ENCODE data around the gene ZMYND15.

Gene ZMYND15

DNA sequence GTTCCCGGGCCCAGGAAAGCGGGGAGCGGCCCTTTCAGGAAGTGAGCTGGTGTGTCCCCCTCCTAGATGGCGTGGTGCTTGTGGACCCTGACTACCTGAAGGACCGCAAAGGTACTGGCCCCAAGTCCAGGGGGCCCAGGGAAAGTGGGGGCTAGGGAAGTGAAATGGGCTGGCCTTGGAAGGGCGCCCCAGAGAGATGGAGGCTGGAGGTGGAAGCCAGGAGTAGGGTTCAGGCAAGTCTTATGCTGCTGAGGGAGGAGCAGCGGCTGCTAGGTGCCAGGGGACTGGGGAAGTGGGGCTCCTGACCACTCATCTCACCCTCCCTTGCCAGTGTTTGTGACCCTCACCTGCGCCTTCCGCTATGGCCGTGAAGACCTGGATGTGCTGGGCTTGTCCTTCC lies 23.6 kb upstream of the ZMYND15 start:
- Histone ChIP-seq H3K23ac (ENCODE audit: low read length in 2 of 2) (no peak overlapping the region), H2BK15ac (ENCODE audit: low read depth, poor library complexity, severe bottlenecking) (no peak overlapping the region), H2AK5ac (ENCODE audit: low read length, severe bottlenecking) (no peak overlapping the region), H3K9me3 (ENCODE audit: control insufficient read depth, low read length) (no peaks in the 10 kb centered on the region), H3K4me1 (ENCODE audit: control insufficient read depth, insufficient read depth, low read depth, low read length) (peaks cover 5% of the 10 kb centered on the region), H2BK5ac (ENCODE audit: low read depth, low read length, poor library complexity, severe bottlenecking) (no peak overlapping the region), H3K4me2 (ENCODE audit: low read length, poor library complexity, severe bottlenecking) (no peak overlapping the region), H2AFZ (ENCODE audit: low read depth, low read length) (no peak overlapping the region), H3K4me3 (ENCODE audit: insufficient read depth in 1 of 2, low read depth in 1 of 2, low read length in 2 of 2) (no peak overlapping the region), H3K4ac (ENCODE audit: low read depth in 1 of 2, low read length in 2 of 2) (no peak overlapping the region), H3K36me3 (ENCODE audit: control insufficient read depth in 1 of 2, insufficient read depth in 2 of 2, low read depth in 1 of 2, low read length in 2 of 2) (peaks cover 8 to 38% of the 10 kb centered on the region in 2 experiments), H4K91ac (ENCODE audit: low read length) (no peak overlapping the region), H2BK120ac (ENCODE audit: low read depth, low read length) (no peak overlapping the region), H3K27ac (ENCODE audit: low read length, poor library complexity, severe bottlenecking) (no peak overlapping the region), H3K14ac (ENCODE audit: low read length in 2 of 2) (no peak overlapping the region), H3K9ac (ENCODE audit: low read length) (no peak overlapping the region), H3K18ac (ENCODE audit: low read depth in 1 of 2, low read length in 2 of 2) (no peak overlapping the region), H4K8ac (ENCODE audit: low read length) (no peak overlapping the region), H3K27me3 (ENCODE audit: control insufficient read depth in 1 of 2, insufficient read depth in 1 of 2, low read length in 2 of 2) (no peaks in the 10 kb centered on the region), H2BK12ac (ENCODE audit: low read length in 2 of 2) (no peak overlapping the region), H3K79me1 (replicated peaks; ENCODE audit: low read length, poor library complexity, severe bottlenecking) (peaks cover 7% of the 10 kb centered on the region)
- 99% methylated on average over 10 of the region's 10 CpGs for WGBS
- no peak for DNase-seq

GRCh38 chr17:4717791-4718190 lies 21.8 kb upstream of the ZMYND15 start:
- Histone ChIP-seq H3K4me2 (ENCODE audit: low read length, poor library complexity, severe bottlenecking) (no peak overlapping the region), H3K27me3 (ENCODE audit: control insufficient read depth in 1 of 2, insufficient read depth in 1 of 2, low read length in 2 of 2) (no peaks in the 10 kb centered on the region), H3K23ac (ENCODE audit: low read length in 2 of 2) (no peak overlapping the region), H3K4me3 (ENCODE audit: insufficient read depth in 1 of 2, low read depth in 1 of 2, low read length in 2 of 2) (no peak overlapping the region), H3K36me3 (ENCODE audit: control insufficient read depth in 1 of 2, insufficient read depth in 2 of 2, low read depth in 1 of 2, low read length in 2 of 2) (peaks cover 8 to 42% of the 10 kb centered on the region in 2 experiments), H3K9me3 (ENCODE audit: control insufficient read depth, low read length) (no peaks in the 10 kb centered on the region), H2BK120ac (ENCODE audit: low read depth, low read length) (no peak overlapping the region), H4K8ac (ENCODE audit: low read length) (no peak overlapping the region), H4K91ac (ENCODE audit: low read length) (no peak overlapping the region), H3K4me1 (ENCODE audit: control insufficient read depth, insufficient read depth, low read depth, low read length) (peaks cover 6% of the 10 kb centered on the region), H3K14ac (ENCODE audit: low read length in 2 of 2) (no peak overlapping the region), H2AK5ac (ENCODE audit: low read length, severe bottlenecking) (no peak overlapping the region), H2BK5ac (ENCODE audit: low read depth, low read length, poor library complexity, severe bottlenecking) (no peak overlapping the region), H3K4ac (ENCODE audit: low read depth in 1 of 2, low read length in 2 of 2) (no peak overlapping the region), H2AFZ (ENCODE audit: low read depth, low read length) (no peak overlapping the region), H3K79me1 (replicated peaks; ENCODE audit: low read length, poor library complexity, severe bottlenecking) (no peaks in the 10 kb centered on the region), H3K18ac (ENCODE audit: low read depth in 1 of 2, low read length in 2 of 2) (no peak overlapping the region), H3K9ac (ENCODE audit: low read length) (no peak overlapping the region), H2BK15ac (ENCODE audit: low read depth, poor library complexity, severe bottlenecking) (no peak overlapping the region), H2BK12ac (ENCODE audit: low read length in 2 of 2) (no peak overlapping the region), H3K27ac (ENCODE audit: low read length, poor library complexity, severe bottlenecking) (no peak overlapping the region)
- 93% methylated on average over 16 of the region's 17 CpGs for WGBS
- no peak for DNase-seq

DNA sequence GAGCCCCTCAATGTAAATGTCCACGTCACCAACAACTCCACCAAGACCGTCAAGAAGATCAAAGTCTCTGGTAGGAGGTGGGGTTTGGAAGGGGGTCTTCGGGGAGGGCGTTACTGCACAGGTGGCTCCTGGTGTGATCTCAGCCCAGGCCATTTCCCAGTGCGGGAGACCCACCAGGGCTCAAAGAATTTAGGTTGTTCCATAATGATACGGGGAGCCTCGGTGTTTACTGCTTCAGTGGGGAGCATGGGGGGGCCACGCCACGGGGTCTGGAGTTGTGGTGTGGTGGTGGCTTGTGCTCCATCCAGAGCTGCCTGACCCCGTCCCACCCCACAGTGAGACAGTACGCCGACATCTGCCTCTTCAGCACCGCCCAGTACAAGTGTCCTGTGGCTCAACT lies 21.4 kb upstream of the ZMYND15 start:
- Histone ChIP-seq H3K4me2 (ENCODE audit: low read length, poor library complexity, severe bottlenecking) (no peak overlapping the region), H3K27me3 (ENCODE audit: control insufficient read depth in 1 of 2, insufficient read depth in 1 of 2, low read length in 2 of 2) (no peaks in the 10 kb centered on the region), H2BK120ac (ENCODE audit: low read depth, low read length) (no peak overlapping the region), H2AK5ac (ENCODE audit: low read length, severe bottlenecking) (no peak overlapping the region), H2BK15ac (ENCODE audit: low read depth, poor library complexity, severe bottlenecking) (no peak overlapping the region), H3K79me1 (replicated peaks; ENCODE audit: low read length, poor library complexity, severe bottlenecking) (no peaks in the 10 kb centered on the region), H2BK12ac (ENCODE audit: low read length in 2 of 2) (no peak overlapping the region), H4K8ac (ENCODE audit: low read length) (no peak overlapping the region), H3K23ac (ENCODE audit: low read length in 2 of 2) (no peak overlapping the region), H3K4ac (ENCODE audit: low read depth in 1 of 2, low read length in 2 of 2) (no peak overlapping the region), H3K18ac (ENCODE audit: low read depth in 1 of 2, low read length in 2 of 2) (no peak overlapping the region), H3K9ac (ENCODE audit: low read length) (no peak overlapping the region), H3K27ac (ENCODE audit: low read length, poor library complexity, severe bottlenecking) (no peak overlapping the region), H2BK5ac (ENCODE audit: low read depth, low read length, poor library complexity, severe bottlenecking) (no peak overlapping the region), H3K14ac (ENCODE audit: low read length in 2 of 2) (no peak overlapping the region), H2AFZ (ENCODE audit: low read depth, low read length) (no peak overlapping the region), H3K9me3 (ENCODE audit: control insufficient read depth, low read length) (no peaks in the 10 kb centered on the region), H4K91ac (ENCODE audit: low read length) (no peak overlapping the region), H3K4me1 (ENCODE audit: control insufficient read depth, insufficient read depth, low read depth, low read length) (peaks cover 6% of the 10 kb centered on the region), H3K4me3 (ENCODE audit: insufficient read depth in 1 of 2, low read depth in 1 of 2, low read length in 2 of 2) (no peak overlapping the region), H3K36me3 (ENCODE audit: control insufficient read depth in 1 of 2, insufficient read depth in 2 of 2, low read depth in 1 of 2, low read length in 2 of 2) (peaks cover 8 to 42% of the 10 kb centered on the region in 2 experiments)
- no peak for DNase-seq
- 96% methylated on average over 9 of the region's 13 CpGs for WGBS

- no peak overlapping the region for H3K14ac ChIP-seq (ENCODE audit: low read length in 2 of 2)
- no peak overlapping the region for H4K8ac ChIP-seq (ENCODE audit: low read length)
- no peak overlapping the region for H2BK120ac ChIP-seq (ENCODE audit: low read depth, low read length)
- H2BK15ac ChIP-seq (ENCODE audit: low read depth, poor library complexity, severe bottlenecking), result no peak overlapping the region
- no peak overlapping the region for H4K91ac ChIP-seq (ENCODE audit: low read length)
- no peak overlapping the region for H3K9ac ChIP-seq (ENCODE audit: low read length)
- H3K79me1 ChIP-seq (replicated peaks; ENCODE audit: low read length, poor library complexity, severe bottlenecking), result no peaks in the 10 kb centered on the region
- H3K18ac ChIP-seq (ENCODE audit: low read depth in 1 of 2, low read length in 2 of 2), result no peak overlapping the region
- H3K9me3 ChIP-seq (ENCODE audit: control insufficient read depth, low read length), result no peaks in the 10 kb centered on the region
- no peak overlapping the region for H3K4me2 ChIP-seq (ENCODE audit: low read length, poor library complexity, severe bottlenecking)
- DNase-seq, result no peak
- no peaks in the 10 kb centered on the region for H3K27me3 ChIP-seq (ENCODE audit: control insufficient read depth in 1 of 2, insufficient read depth in 1 of 2, low read length in 2 of 2)
- no peak overlapping the region for H2BK12ac ChIP-seq (ENCODE audit: low read length in 2 of 2)
- H3K27ac ChIP-seq (ENCODE audit: low read length, poor library complexity, severe bottlenecking), result no peak overlapping the region
- no peak overlapping the region for H2AFZ ChIP-seq (ENCODE audit: low read depth, low read length)
- no peak overlapping the region for H3K4me3 ChIP-seq (ENCODE audit: insufficient read depth in 1 of 2, low read depth in 1 of 2, low read length in 2 of 2)
- WGBS, result 92% methylated on average over 10 of the region's 10 CpGs
- H3K4me1 ChIP-seq (ENCODE audit: control insufficient read depth, insufficient read depth, low read depth, low read length), result peaks cover 6% of the 10 kb centered on the region
- H3K23ac ChIP-seq (ENCODE audit: low read length in 2 of 2), result no peak overlapping the region
- peaks cover 8 to 42% of the 10 kb centered on the region in 2 experiments for H3K36me3 ChIP-seq (ENCODE audit: control insufficient read depth in 1 of 2, insufficient read depth in 2 of 2, low read depth in 1 of 2, low read length in 2 of 2)
- H2AK5ac ChIP-seq (ENCODE audit: low read length, severe bottlenecking), result no peak overlapping the region
- no peak overlapping the region for H3K4ac ChIP-seq (ENCODE audit: low read depth in 1 of 2, low read length in 2 of 2)
- no peak overlapping the region for H2BK5ac ChIP-seq (ENCODE audit: low read depth, low read length, poor library complexity, severe bottlenecking)
Observed at GRCh38 chr17:4719146-4719545, 20.5 kb upstream of the ZMYND15 start.
